Right lobe of liver (tissue), 6 donors: ENCODE results near the gene ULBP1. TPM values are rescaled to one million over a fixed set of nuclear protein-coding genes. Genes with fewer than 3 reads are reported as not detected.
"Not testable (repeated sequence)": the region's sequence is repeated elsewhere in the genome, so short reads cannot be mapped to it uniquely, and the experiment has no call there.

Source experiments
- ATAC-seq, 4 donors: fragments of 200-7000 bp; cut with Tn5 transposase; one replicate each; pipeline ENCODE4 v1.9.1; 2020; ENCODE audit warnings: mild to moderate bottlenecking in 4 of 4, moderate library complexity in 4 of 4
- DNase-seq, 3 donors: peaks; one replicate each; pipeline ENCODE4 v3.0.0-alpha.2; 2020
- H3K27ac ChIP-seq, 3 donors: fragments of 200-600 bp; one replicate each; pipeline ENCODE4 v1.8.0; 2022
- H3K27me3 ChIP-seq, 2 donors: fragments of 200-600 bp; one replicate each; pipeline ENCODE4 v1.8.0; 2022
- H3K36me3 ChIP-seq, 4 donors: fragments of 200-600 bp; sonication (generic) in 1 of 4; one replicate each; pipeline versions ENCODE4 v1.5.1 to v1.8.0; 2017 to 2022; ENCODE audit warnings: control low read depth in 1 of 4
- H3K4me1 ChIP-seq, 4 donors: fragments of 200-600 bp; sonication (generic) in 1 of 4; one replicate each; pipeline versions ENCODE4 v1.5.1 to v1.8.0; 2017 to 2022; ENCODE audit warnings: control low read depth in 1 of 4
- H3K4me3 ChIP-seq, 3 donors: fragments of 200-600 bp; one replicate each; pipeline ENCODE4 v1.8.0; 2022
- H3K9me3 ChIP-seq, 4 donors: fragments of 200-600 bp; sonication (generic) in 1 of 4; one replicate each; pipeline versions ENCODE4 v1.5.1 to v1.8.0; 2017 to 2022; ENCODE audit warnings: control low read depth in 1 of 4
- CTCF ChIP-seq, 4 donors: fragments of 200-600 bp in 3 of 4; fragments of 450-650 bp in 1 of 4; IDR thresholded peaks; one replicate each; pipeline versions ENCODE4 v1.5.1 to v1.8.0; 2016 to 2022; ENCODE audit warnings: antibody characterized with exemption in 4 of 4, mild to moderate bottlenecking in 2 of 4
- POLR2A ChIP-seq: fragments of 450-650 bp; IDR thresholded peaks from one replicate; pipeline ENCODE4 v1.6.1; 2017; ENCODE audit warnings: antibody characterized with exemption, mild to moderate bottlenecking
- WGBS: methylation state at CpG from one replicate; pipeline ENCODE4 v1.1.6; 2018; ENCODE audit warnings: low coverage, low lambda C conversion rate; ENCODE audit not compliant: insufficient coverage; ENCODE audit errors: missing lambda C conversion rate; 5-methylcytosine and 5-hydroxymethylcytosine counted together
- intact Hi-C, 2 donors: fragments of 100-400 bp; cut with DNase I; formaldehyde crosslinking; loops; one replicate each; pipeline versions ENCODE4 v1.11.2 to v1.14.1; 2022
- total RNA-seq, 6 experiments: library from RNA; depleted of rRNA in 2 of 6; stranded (reverse); fragments of >200 nt in 2 of 6; fragmentation: NEBNext Ultra II Directional in 3 of 6; extraction: Animal tissue kit (Norgen Biotek cat#: 25700) in 3 of 6; gene quantifications; one replicate each; pipeline versions ENCODE4 v1.1.0 to v1.2.4, GENCODE V29; 2016 to 2023
- donor health status: DM: no; HTN: yes; CAD: no.
- donor health status: DM: no; HTN: no; CAD: no.
- donor health status: DM: no; HTN: no; CAD: no.
- donor health status: DM: no; HTN: yes; CAD: no.
- donor health status: DM: no; HTN: yes; CAD: no.

ULBP1 gene
- total RNA-seq, 6 experiments from 2014 or later: 0.07 to 0.43 (median 0.12) TPM; not detected in 1

DNA sequence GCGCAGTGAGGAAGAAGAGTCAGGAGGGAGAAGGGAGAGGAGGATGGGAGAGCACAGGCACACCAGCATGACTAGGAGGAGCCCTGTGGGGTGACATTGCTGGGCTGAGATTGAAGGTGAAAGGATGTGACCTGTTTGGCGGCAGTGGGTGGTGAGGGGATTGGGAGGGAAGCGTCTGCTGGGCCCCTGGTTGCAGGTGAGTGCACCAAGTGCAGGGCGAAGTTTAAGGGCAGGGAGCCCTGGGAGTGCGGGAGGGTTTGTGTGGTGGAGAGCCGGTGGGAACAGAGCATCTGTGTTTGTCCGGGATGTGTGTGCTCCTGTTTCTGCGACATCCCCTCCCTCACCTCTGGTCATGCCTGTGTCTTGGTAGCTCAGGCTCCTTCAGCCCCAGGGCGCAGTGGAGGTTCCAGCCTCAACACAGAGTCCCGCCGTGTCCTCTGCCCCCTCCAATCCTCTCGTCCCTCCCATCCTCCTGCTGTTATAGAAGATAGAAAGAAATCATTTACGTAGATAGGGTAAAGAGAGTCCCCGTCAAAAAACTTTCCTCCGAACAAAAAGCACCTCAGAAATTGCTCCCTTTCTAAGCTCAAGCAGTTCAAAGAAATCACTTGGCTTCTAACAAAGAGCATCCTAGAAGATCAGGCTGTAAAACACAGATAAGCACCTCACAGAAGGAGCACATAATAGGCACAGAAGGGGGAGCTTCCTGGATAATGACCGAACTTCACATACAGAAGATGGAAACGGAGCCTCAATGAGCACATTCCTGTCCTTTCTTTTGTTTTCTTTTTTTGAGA, 25.0 kb downstream of the ULBP1 start:
- DNase-seq (no peak), ATAC-seq (peak in 1 of 4 donors; percentile 12)
- intact Hi-C loops: no loop called here
- 2% methylated on average over 13 of the region's 17 CpGs for WGBS
- H3K9me3 ChIP-seq: no peaks in the 10 kb centered on the region
- no peak overlapping the region for H3K4me3 ChIP-seq
- no peak for TF ChIP-seq CTCF (IDR thresholded peaks at IDR 0.05)
- TF ChIP-seq POLR2A: no peak
- no peaks in the 10 kb centered on the region for H3K36me3 ChIP-seq
- peaks cover 0 to 11% (median 1%) of the 10 kb centered on the region in 4 donors for H3K4me1 ChIP-seq
- H3K27ac ChIP-seq: no peak overlapping the region
- H3K27me3 ChIP-seq: peaks cover 9 to 53% of the 10 kb centered on the region in 2 donors

GRCh38 chr6:149990212-149990660, 26.5 kb downstream of the ULBP1 start:
- WGBS: 4% methylated on average over 14 of the region's 32 CpGs
- intact Hi-C loops: no loop called here
- Histone ChIP-seq H3K9me3 (no peaks in the 10 kb centered on the region), H3K4me3 (no peak overlapping the region), H3K27me3 (peaks cover 5 to 55% of the 10 kb centered on the region in 2 donors), H3K4me1 (peaks cover 0 to 11% (median 1%) of the 10 kb centered on the region in 4 donors), H3K27ac (no peak overlapping the region), H3K36me3 (no peaks in the 10 kb centered on the region)
- peak in 1 of 4 donors; percentile 28 for ATAC-seq
- DNase-seq: no peak
- no peak for TF ChIP-seq CTCF (IDR thresholded peaks at IDR 0.05)
- TF ChIP-seq POLR2A: no peak

DNA sequence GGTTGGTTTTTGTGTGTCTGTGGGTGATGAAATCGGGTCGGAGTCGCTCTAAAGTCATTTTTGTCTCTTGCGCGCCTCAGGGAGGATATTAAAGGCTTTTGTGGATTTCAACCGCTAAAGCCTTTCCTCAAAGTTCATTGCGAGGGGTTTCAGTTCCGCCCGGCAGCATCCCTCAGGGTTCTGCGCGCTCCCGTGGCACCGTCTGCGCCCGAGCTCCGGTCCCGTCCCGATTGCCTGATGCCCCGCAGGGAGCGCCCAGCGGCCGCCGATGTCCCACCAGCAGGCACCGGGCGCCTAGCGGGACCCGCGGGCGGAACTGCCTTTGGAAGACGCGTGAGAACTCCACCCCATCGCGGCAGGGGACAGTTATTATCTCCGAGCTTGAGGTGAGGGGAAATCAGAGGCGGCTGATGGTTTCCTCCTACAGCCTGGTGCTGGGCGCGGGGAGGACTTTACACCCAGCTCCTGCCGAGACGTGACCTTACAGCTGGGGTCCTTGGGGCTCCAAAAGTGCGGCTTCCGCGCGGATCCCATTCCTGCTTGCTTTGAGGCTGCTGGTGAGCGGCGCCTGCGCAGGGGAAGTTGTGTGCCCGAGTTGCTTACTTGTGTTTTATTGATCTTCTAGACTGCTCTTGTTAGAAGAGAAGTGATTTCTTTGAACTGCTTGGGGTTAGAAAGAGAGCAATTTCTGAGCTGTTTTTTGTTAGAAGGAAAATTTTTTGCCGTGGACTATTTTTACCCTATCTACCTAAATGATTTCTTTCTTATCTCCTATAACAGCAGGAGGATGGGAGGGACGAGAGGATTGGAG, 27.1 kb downstream of the ULBP1 start:
- ATAC-seq: peak in 3 of 4 donors; percentile 44 to 50 (median 48)
- H3K4me1 ChIP-seq: peaks cover 0 to 11% (median 1%) of the 10 kb centered on the region in 4 donors
- H3K4me3 ChIP-seq: no peak overlapping the region
- no peaks in the 10 kb centered on the region for H3K36me3 ChIP-seq
- 2% methylated on average over 18 of the region's 49 CpGs for WGBS
- TF ChIP-seq POLR2A: no peak
- TF ChIP-seq CTCF (IDR thresholded peaks at IDR 0.05): no peak
- no peaks in the 10 kb centered on the region for H3K9me3 ChIP-seq
- intact Hi-C loops: no loop called here
- DNase-seq: no peak
- no peak overlapping the region for H3K27ac ChIP-seq
- peaks cover 5 to 51% of the 10 kb centered on the region in 2 donors for H3K27me3 ChIP-seq

DNA sequence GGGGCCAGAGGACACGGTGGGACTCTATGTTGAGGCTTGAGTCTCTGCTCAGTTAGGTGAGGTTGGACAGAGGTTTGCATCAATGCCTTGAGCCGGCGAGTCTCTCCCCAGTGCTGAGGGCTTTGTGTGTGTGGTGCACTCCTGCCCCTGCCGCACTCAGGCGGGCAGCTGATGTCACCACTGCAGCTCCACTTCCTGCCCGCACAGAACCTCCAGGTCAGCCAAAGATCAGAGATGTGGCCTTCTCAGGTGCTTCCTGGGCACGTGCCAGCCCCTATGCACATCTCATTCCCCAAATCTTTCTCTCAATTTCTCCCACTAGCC, 27.7 kb downstream of the ULBP1 start:
- 10% methylated on average over 6 of the region's 7 CpGs for WGBS
- H3K4me3 ChIP-seq, H3K9me3 ChIP-seq, DNase-seq, H3K36me3 ChIP-seq, intact Hi-C loops, H3K27ac ChIP-seq: not testable (repeated sequence)
- ATAC-seq: peak in 3 of 4 donors; percentile 35 to 67 (median 48)
- Histone ChIP-seq H3K27me3 (peaks cover 5 to 46% of the 10 kb centered on the region in 2 donors), H3K4me1 (peaks cover 0 to 11% (median 1%) of the 10 kb centered on the region in 4 donors)

DNA sequence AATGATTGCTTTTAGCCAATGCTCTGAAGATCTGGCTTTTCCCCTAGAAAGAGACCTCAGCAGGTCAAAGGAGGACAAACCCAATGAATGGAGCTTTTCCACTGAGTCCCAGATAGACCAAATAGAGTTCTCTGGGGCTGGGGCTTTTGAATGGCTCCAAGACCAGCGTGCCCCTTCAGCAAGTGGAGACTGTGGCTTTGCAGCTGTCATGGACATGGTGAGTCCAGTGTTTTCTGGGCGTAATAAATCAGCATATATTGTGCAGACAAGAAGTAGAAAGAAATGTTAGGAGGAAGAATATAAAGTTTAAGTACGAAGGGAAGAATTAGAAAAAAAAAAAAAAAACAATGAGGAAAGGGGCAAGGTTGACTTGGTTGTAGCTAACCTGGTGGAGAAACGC, 28.1 kb downstream of the ULBP1 start:
- Histone ChIP-seq H3K36me3 (no peaks in the 10 kb centered on the region), H3K4me3 (no peak overlapping the region), H3K27me3 (peaks cover 5 to 46% of the 10 kb centered on the region in 2 donors), H3K9me3 (no peaks in the 10 kb centered on the region), H3K27ac (no peak overlapping the region), H3K4me1 (peaks cover 0 to 11% (median 1%) of the 10 kb centered on the region in 4 donors)
- DNase-seq (no peak), ATAC-seq (no peak)
- intact Hi-C loops: no loop called here
- TF ChIP-seq CTCF (IDR thresholded peaks at IDR 0.05) (no peak), POLR2A (no peak)
- WGBS: 31% methylated on average over 4 of the region's 4 CpGs
